K562 (cell line): Measurements from ENCODE around the gene BCAS3. TPM values are rescaled to one million over a fixed set of nuclear protein-coding genes. Genes with fewer than 3 reads are reported as not detected.

Source experiments
- ATAC-seq: fragments of 200-7000 bp; cut with Tn5 transposase; 3 replicates; pipeline ENCODE4 v1.9.1; 2020; ENCODE audit warnings: moderate library complexity
- BruUV-seq: library from RNA; stranded (reverse); fragments of 400-500 nt; replicated peaks from 2 replicates; lab custom pipeline; 2021; lab: Mats Ljungman, UMichigan
- CTCF ChIA-PET: fragments of 300-600 bp; formaldehyde crosslinking; extraction: SDS; loops from one replicate; lab custom pipeline; 2021; ENCODE audit warnings: low intra/inter-chr PET ratio; lab: Yijun Ruan, JAX
- POLR2A ChIA-PET: fragments of 300-600, 350-650 bp; sonication (Branson Sonifier 250); formaldehyde crosslinking; extraction: SDS; loops from one replicate; lab custom pipeline; 2021; ENCODE audit warnings: antibody characterized with exemption, inconsistent platforms; lab: Yijun Ruan, JAX
- DNase-seq, 4 experiments: peaks; one replicate each; pipeline versions ENCODE4 v3.0.0 to v3.0.0-alpha.2; 2011 to 2018; ENCODE audit warnings: low spot score in 3 of 4, mixed read lengths in 3 of 4; ENCODE audit errors: extremely low read depth in 1 of 4
- FAIRE-seq: peaks from 2 replicates; lab custom pipeline; 2011; peaks lifted over from hg19 to GRCh38; lab: Jason Lieb, UNC
- H2AFZ ChIP-seq: 2 replicates; pipeline ENCODE4 v1.6.0; 2011; ENCODE audit warnings: low read depth, low read length, control low read depth, inconsistent platforms
- H3K27ac ChIP-seq: fragments of 200-600 bp; 3 replicates; pipeline ENCODE4 v1.8.0; 2011; ENCODE audit warnings: low read depth, mild to moderate bottlenecking, control low read depth, inconsistent platforms, low read length, moderate library complexity, mixed read lengths; ENCODE audit errors: extremely low read depth
- H3K27me3 ChIP-seq, 2 experiments: fragments of 300-600 bp in 1 of 2; 2 replicates in 1 of 2; 3 replicates in 1 of 2; pipeline versions ENCODE4 v1.6.0 to v1.8.0; 2011; ENCODE audit warnings: inconsistent platforms in 2 of 2, low read length in 2 of 2, mild to moderate bottlenecking in 1 of 2, mixed read lengths in 1 of 2, moderate library complexity in 1 of 2; ENCODE audit not compliant: control insufficient read depth in 2 of 2, insufficient read depth in 2 of 2
- H3K36me3 ChIP-seq: fragments of 300-600 bp; 3 replicates; pipeline ENCODE4 v1.8.0; 2011; ENCODE audit warnings: mild to moderate bottlenecking, low read length, inconsistent platforms; ENCODE audit not compliant: control insufficient read depth, insufficient read depth
- H3K4me1 ChIP-seq, 2 experiments: fragments of 200-600 bp in 1 of 2; replicated peaks in 1 of 2; 2 replicates in 1 of 2; 3 replicates in 1 of 2; pipeline versions ENCODE4 v1.5.1 to v1.8.0; 2011; ENCODE audit warnings: inconsistent platforms in 2 of 2, low read length in 2 of 2, mild to moderate bottlenecking in 1 of 2, mixed read lengths in 1 of 2, moderate library complexity in 1 of 2; ENCODE audit not compliant: control insufficient read depth in 2 of 2, insufficient read depth in 2 of 2
- H3K4me2 ChIP-seq: 2 replicates; pipeline ENCODE4 v1.6.1; 2011; ENCODE audit warnings: low read length, control low read depth, inconsistent platforms, mixed read lengths; ENCODE audit not compliant: insufficient read depth
- H3K4me3 ChIP-seq: fragments of 200-600 bp; sonication (generic), shearing (Covaris generic); 2 replicates; pipeline ENCODE4 v1.5.1; 2016; ENCODE audit warnings: control low read depth, inconsistent platforms
- H3K79me2 ChIP-seq: fragments of 200-600 bp; 3 replicates; pipeline ENCODE4 v1.8.0; 2011; ENCODE audit warnings: low read length, inconsistent platforms; ENCODE audit not compliant: control insufficient read depth, insufficient read depth
- H3K9ac ChIP-seq, 2 experiments: 2 replicates each; pipeline versions ENCODE4 v1.6.0 to v1.6.1; 2011; ENCODE audit warnings: low read depth in 2 of 2, low read length in 2 of 2, control low read depth in 1 of 2, inconsistent platforms in 1 of 2, mild to moderate bottlenecking in 1 of 2, mixed read lengths in 1 of 2; ENCODE audit not compliant: insufficient read depth in 1 of 2
- H3K9me1 ChIP-seq: one replicate; pipeline ENCODE4 v1.6.0; 2011; ENCODE audit warnings: inconsistent platforms, mild to moderate bottlenecking, low read length, moderate library complexity; ENCODE audit not compliant: control insufficient read depth, insufficient read depth
- H3K9me3 ChIP-seq: replicated peaks from 2 replicates; pipeline ENCODE4 v1.5.1; 2011; ENCODE audit warnings: low read depth, low read length, inconsistent platforms; ENCODE audit not compliant: control insufficient read depth, insufficient read depth
- H4K20me1 ChIP-seq: replicated peaks from 2 replicates; pipeline ENCODE4 v1.6.1; 2011; ENCODE audit warnings: low read length, inconsistent platforms, mixed read lengths; ENCODE audit not compliant: control insufficient read depth, insufficient read depth
- CEBPG ChIP-seq, 3 experiments: fragments of 200-800 bp in 1 of 3; sonication (Bioruptor generic) in 1 of 3; sonication (generic) in 1 of 3; formaldehyde crosslinking in 1 of 3; IDR thresholded peaks in 2 of 3; conservative IDR thresholded peaks in 1 of 3; 2 replicates each; pipeline versions ENCODE4 v1.6.1 to v1.8.0; 2016 to 2022; ENCODE audit warnings: missing compliant biosample characterization in 2 of 3, missing genetic modification characterization in 2 of 3, mild to moderate bottlenecking in 1 of 3, missing genetic modification reagents in 1 of 3
- CREB1 ChIP-seq, 2 experiments: sonication (generic) in 1 of 2; formaldehyde crosslinking in 1 of 2; IDR thresholded peaks; 2 replicates each; pipeline versions ENCODE4 v1.6.1 to v1.8.0; 2012 to 2022; ENCODE audit warnings: inconsistent platforms in 1 of 2, mild to moderate bottlenecking in 1 of 2, missing genetic modification reagents in 1 of 2, moderate library complexity in 1 of 2
- DACH1 ChIP-seq: fragments of 450-650 bp; IDR thresholded peaks from 2 replicates; pipeline ENCODE4 v1.6.1; 2018; ENCODE audit not compliant: partially characterized antibody
- EWSR1 ChIP-seq: fragments of 450-650 bp; IDR thresholded peaks from 2 replicates; pipeline ENCODE4 v1.6.1; 2018; ENCODE audit warnings: borderline replicate concordance, mild to moderate bottlenecking, low read depth, moderate library complexity; ENCODE audit not compliant: partially characterized antibody
- POLR2G ChIP-seq: fragments of 200-400 bp; formaldehyde crosslinking; IDR thresholded peaks from 2 replicates; pipeline ENCODE4 v1.6.1; 2017; ENCODE audit warnings: low read depth, mild to moderate bottlenecking, antibody characterized with exemption, low read length, moderate library complexity
- STAT5B ChIP-seq: fragments of 250-450 bp; sonication (Bioruptor Pico); IDR thresholded peaks from 2 replicates; pipeline ENCODE4 v1.8.0; 2021; ENCODE audit warnings: mild to moderate bottlenecking, inconsistent platforms
- TSC22D4 ChIP-seq: fragments of 450-650 bp; IDR thresholded peaks from 2 replicates; pipeline ENCODE4 v1.6.1; 2016; ENCODE audit warnings: missing genetic modification characterization, missing biosample characterization, control low read depth
- ZNF316 ChIP-seq: fragments of 450-650 bp; IDR thresholded peaks from 2 replicates; pipeline ENCODE4 v1.6.1; 2016
- WGBS: fragments of 100-300 bp; shearing (Covaris generic); methylation state at CpG from one replicate; pipeline ENCODE4 v1.1.6; 2016; ENCODE audit warnings: low coverage, mixed read lengths; ENCODE audit not compliant: insufficient coverage; ENCODE audit errors: missing lambda C conversion rate; 5-methylcytosine and 5-hydroxymethylcytosine counted together
- in situ Hi-C: fragments of 300-500 bp; cut with MboI; formaldehyde crosslinking; loops from 4 replicates; pipeline ENCODE4 v1.15.0; 2018; ENCODE audit warnings: inconsistent platforms, mixed read lengths
- intact Hi-C: fragments of 100-400 bp; cut with micrococcal nuclease; formaldehyde crosslinking; loops from 2 replicates; pipeline ENCODE4 v1.14.2; 2022
- polyA plus RNA-seq, 8 experiments: library from polyadenylated mRNA; depleted of rRNA in 4 of 8; stranded (reverse) in 5 of 8; unstranded in 3 of 8; fragments of >200 nt; fragmentation: Nextera tagmentation in 2 of 8; fragmentation: Illumina TruSeq in 1 of 8; extraction: Ambion mirVana in 2 of 8; extraction: Trizol in 1 of 8; gene quantifications; 2 replicates each; pipeline versions ENCODE4 v1.2.1 to v1.2.3, GENCODE V29; 2011 to 2014; ENCODE audit warnings: inconsistent platforms in 1 of 8, missing spikeins in 1 of 8
- total RNA-seq, 7 experiments: library from RNA; depleted of rRNA in 6 of 7; stranded (reverse); fragments of >200 nt in 6 of 7; fragmentation: Illumina TruSeq in 2 of 7; extraction: Trizol in 2 of 7; gene quantifications; 2 replicates each; pipeline versions ENCODE4 v1.2.1 to v1.2.3, GENCODE V29; 2011 to 2021; ENCODE audit warnings: low replicate concordance in 1 of 7
- TF ChIP-seq, protein P1 (sequence below): fragments of 250-450 bp; sonication (Bioruptor Pico); IDR thresholded peaks from 2 replicates; pipeline ENCODE4 v1.5.1; 2021; ENCODE audit warnings: mild to moderate bottlenecking
- TF ChIP-seq, protein P2 (sequence below): fragments of 250-450 bp; sonication (Bioruptor Pico); IDR thresholded peaks from 2 replicates; pipeline ENCODE4 v1.4.0; 2020; ENCODE audit warnings: mild to moderate bottlenecking

The BCAS3 gene
- total and polyA plus RNA-seq, 9 of the 15 experiments (the other 6 are each of a cell fraction or from before 2014, with no cell fraction given): 1.9 to 5.5 (median 3.5) TPM

DNA sequence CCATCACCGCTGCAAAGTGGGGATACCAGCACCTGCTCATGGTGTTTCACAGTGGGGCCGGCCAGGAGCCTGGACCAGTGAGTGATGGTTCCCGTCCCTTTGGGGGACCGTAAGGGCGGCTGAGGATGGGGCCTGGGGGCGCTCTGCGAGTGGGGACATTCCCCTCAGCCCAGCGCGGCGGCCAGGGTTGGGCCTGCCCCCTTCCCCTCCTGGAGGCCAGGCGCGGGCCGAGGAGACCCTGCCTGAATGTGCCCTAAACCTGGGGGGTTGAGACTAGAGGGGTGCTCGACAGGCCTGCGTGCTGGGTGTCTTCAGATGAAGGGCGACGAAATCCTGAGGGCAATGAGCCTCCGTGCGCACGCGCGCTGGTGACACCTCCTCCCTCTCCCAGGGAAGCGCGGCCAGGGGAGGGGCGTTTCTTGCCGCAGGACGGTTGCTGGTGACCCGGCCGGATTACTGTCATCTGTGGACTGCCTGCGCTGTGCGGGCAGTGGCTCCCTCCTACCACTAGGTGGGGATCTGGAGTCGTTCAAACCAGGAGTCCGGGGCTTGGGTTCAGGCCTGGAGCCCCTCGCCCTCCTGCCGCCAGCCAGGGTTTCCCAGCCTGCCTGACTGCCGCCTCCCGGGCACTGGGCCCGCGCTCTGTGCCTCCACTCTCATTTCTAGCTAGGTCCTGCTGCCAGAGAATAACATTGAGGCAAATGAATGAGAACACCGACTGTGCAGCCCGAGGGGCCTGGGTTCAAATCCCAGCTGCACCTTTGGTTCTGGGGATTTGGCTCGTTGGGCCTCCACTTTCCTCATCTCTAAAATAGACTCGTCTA, 739.1 kb downstream of the BCAS3 start (continued):
- TF ChIP-seq, protein P1, sequence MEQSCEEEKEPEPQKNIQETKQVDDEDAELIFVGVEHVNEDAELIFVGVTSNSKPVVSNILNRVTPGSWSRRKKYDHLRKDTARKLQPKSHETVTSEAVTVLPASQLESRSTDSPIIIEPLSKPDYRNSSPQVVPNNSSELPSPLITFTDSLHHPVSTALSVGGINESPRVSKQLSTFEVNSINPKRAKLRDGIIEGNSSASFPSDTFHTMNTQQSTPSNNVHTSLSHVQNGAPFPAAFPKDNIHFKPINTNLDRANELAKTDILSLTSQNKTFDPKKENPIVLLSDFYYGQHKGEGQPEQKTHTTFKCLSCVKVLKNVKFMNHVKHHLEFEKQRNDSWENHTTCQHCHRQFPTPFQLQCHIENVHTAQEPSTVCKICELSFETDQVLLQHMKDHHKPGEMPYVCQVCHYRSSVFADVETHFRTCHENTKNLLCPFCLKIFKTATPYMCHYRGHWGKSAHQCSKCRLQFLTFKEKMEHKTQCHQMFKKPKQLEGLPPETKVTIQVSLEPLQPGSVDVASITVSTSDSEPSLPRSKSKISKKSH (CRISPR knock-in tag): no peak

DNA sequence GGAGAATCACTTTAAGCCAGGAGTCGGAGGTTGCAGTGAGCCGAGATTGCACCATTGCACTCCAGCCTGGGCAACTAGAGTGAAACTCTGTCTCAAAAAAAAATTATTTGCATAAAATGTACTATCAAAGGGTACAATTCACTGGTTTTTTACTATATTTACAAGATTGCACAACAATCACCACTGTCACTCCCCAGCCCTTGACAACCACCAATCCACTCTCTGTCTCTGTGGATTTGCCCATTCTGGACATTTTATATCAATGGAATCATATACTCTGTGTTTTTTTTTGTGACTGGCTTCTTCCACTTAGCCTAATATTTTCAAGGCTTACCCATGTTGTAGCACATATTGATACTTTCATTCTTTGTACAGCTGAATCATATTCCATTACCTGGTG, 740.8 kb downstream of the BCAS3 start:
- peaks cover 0 to 14% of the 10 kb centered on the region in 2 experiments; a peak in 4 of 5 replicates for H3K4me1 ChIP-seq
- 0% methylated on average over 2 of the region's 2 CpGs for WGBS
- H3K9me3 ChIP-seq: no peaks in the 10 kb centered on the region
- H3K36me3 ChIP-seq: no peaks in the 10 kb centered on the region
- H3K4me2 ChIP-seq: no peak overlapping the region
- no TSS peak for BruUV-seq
- ChIA-PET CTCF (no interaction called here), POLR2A (no interaction called here)
- H3K4me3 ChIP-seq: no peak overlapping the region
- no peaks in the 10 kb centered on the region for H3K79me2 ChIP-seq
- no peak overlapping the region for H2AFZ ChIP-seq
- no peaks in the 10 kb centered on the region for H4K20me1 ChIP-seq
- ATAC-seq: no peak
- no peaks in the 10 kb centered on the region for H3K9me1 ChIP-seq
- intact Hi-C loops (loop anchor here (5.0 to 10.0 kb wide), 2 partner anchors 416 to 689 kb away; no protein-coding TSS in a partner anchor), in situ Hi-C loops (no loop called here)
- no peak for DNase-seq
- no peak for FAIRE-seq
- no peak overlapping the region for H3K27ac ChIP-seq
- H3K9ac ChIP-seq: no peak overlapping the region
- no peak for TF ChIP-seq TSC22D4 (tag)
- no peak for TF ChIP-seq CREB1 (IDR thresholded peaks at IDR 0.05)
- no peak for TF ChIP-seq CREB1 (CRISPR knock-in tag; IDR thresholded peaks at IDR 0.05)
- no peak for TF ChIP-seq CEBPG (CRISPR knock-in tag; IDR thresholded peaks at IDR 0.05)
- TF ChIP-seq CEBPG (tag; conservative IDR thresholded peaks at IDR 0.05 in 1 of 2, IDR thresholded peaks at IDR 0.05 in 1 of 2): peak; percentile 22 to 47; a peak in 1 of 4 replicates
- TF ChIP-seq ZNF316: no peak
- TF ChIP-seq, protein P2, sequence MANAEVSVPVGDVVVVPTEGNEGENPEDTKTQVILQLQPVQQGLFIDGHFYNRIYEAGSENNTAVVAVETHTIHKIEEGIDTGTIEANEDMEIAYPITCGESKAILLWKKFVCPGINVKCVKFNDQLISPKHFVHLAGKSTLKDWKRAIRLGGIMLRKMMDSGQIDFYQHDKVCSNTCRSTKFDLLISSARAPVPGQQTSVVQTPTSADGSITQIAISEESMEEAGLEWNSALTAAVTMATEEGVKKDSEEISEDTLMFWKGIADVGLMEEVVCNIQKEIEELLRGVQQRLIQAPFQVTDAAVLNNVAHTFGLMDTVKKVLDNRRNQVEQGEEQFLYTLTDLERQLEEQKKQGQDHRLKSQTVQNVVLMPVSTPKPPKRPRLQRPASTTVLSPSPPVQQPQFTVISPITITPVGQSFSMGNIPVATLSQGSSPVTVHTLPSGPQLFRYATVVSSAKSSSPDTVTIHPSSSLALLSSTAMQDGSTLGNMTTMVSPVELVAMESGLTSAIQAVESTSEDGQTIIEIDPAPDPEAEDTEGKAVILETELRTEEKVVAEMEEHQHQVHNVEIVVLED (CRISPR knock-in tag): no peak
- no peak for TF ChIP-seq POLR2G
- TF ChIP-seq DACH1: no peak
- TF ChIP-seq STAT5B: no peak
- TF ChIP-seq EWSR1: peak; percentile 24
- H3K27me3 ChIP-seq: peaks cover 7 to 20% of the 10 kb centered on the region in 2 experiments; a peak in 4 of 5 replicates
